Epithelial cell of esophagus (primary cell): ENCODE data around the gene ATAD2B.

Source experiments
- DNase-seq: peaks from one replicate; pipeline ENCODE4 v3.0.0; 2010; ENCODE audit warnings: low read depth
- H3K4me3 ChIP-seq: 2 replicates; pipeline ENCODE4 v1.5.1; 2011; ENCODE audit warnings: mild to moderate bottlenecking, low read length, control low read depth
- CTCF ChIP-seq: IDR thresholded peaks from 2 replicates; pipeline ENCODE4 v1.5.1; 2011; ENCODE audit warnings: low read depth, mild to moderate bottlenecking, low read length, control low read depth, inconsistent platforms; ENCODE audit not compliant: insufficient read depth; ENCODE audit errors: missing control alignments

The ATAD2B gene

GRCh38 chr2:23837871-23838270 lies 89.1 kb downstream of the ATAD2B start:
- H3K4me3 ChIP-seq = no peak overlapping the region
- no peak for DNase-seq
- no peak for TF ChIP-seq CTCF

GRCh38 chr2:23836971-23837565 lies 89.9 kb downstream of the ATAD2B start:
- no peak for TF ChIP-seq CTCF
- no peak overlapping the region for H3K4me3 ChIP-seq
- no peak for DNase-seq

- DNase-seq = no peak
- H3K4me3 ChIP-seq = no peak overlapping the region
- TF ChIP-seq CTCF = no peak
Observed at GRCh38 chr2:23836505-23836904, 90.4 kb downstream of the ATAD2B start.

- TF ChIP-seq CTCF = no peak
- DNase-seq = no peak
- no peak overlapping the region for H3K4me3 ChIP-seq
Observed at GRCh38 chr2:23835988-23836387, 90.9 kb downstream of the ATAD2B start.

- no peak for DNase-seq
- H3K4me3 ChIP-seq = no peak overlapping the region
- no peak for TF ChIP-seq CTCF
Observed at GRCh38 chr2:23835423-23835822, 91.5 kb downstream of the ATAD2B start.

GRCh38 chr2:23828986-23829385 lies 97.9 kb downstream of the ATAD2B start:
- peak; percentile 29 for DNase-seq
- no peak overlapping the region for H3K4me3 ChIP-seq
- TF ChIP-seq CTCF = no peak

- H3K4me3 ChIP-seq = no peak overlapping the region
- TF ChIP-seq CTCF = no peak
- peak; percentile 6 for DNase-seq
Observed at GRCh38 chr2:23828256-23828980, 98.5 kb downstream of the ATAD2B start.
